ENCODE measurements around the gene EBP. TPM values are rescaled to one million over a fixed set of nuclear protein-coding genes. Genes with fewer than 3 reads are reported as not detected.

EBP gene
- total and polyA plus RNA-seq, 9 of the 15 experiments (the other 6 are each of a cell fraction or from before 2014, with no cell fraction given): 228 to 987 (median 274) TPM

- DNase-seq (ENCODE audit: extremely low read depth in 1 of 4, low spot score in 3 of 4): no peak
- no peak overlapping the region for H2AFZ ChIP-seq (ENCODE audit: low read depth, low read length)
- ChIA-PET CTCF (ENCODE audit: low intra/inter-chr PET ratio) (no interaction called here), POLR2A (interaction anchor here (0.8 to 2.2 kb wide), 3 partner anchors 9 to 17 kb away, joined by 4 to 10 read pairs (median 4); partner anchors contain the start of gene TBC1D25)
- intact Hi-C loops (cut with micrococcal nuclease): no loop called here
- no peaks in the 10 kb centered on the region for H3K27me3 ChIP-seq (ENCODE audit: control insufficient read depth in 2 of 2, insufficient read depth in 2 of 2, low read length in 2 of 2)
- no peaks in the 10 kb centered on the region for H4K20me1 ChIP-seq (replicated peaks; ENCODE audit: control insufficient read depth, insufficient read depth, low read length)
- peak overlapping the region; percentile 83 for H3K27ac ChIP-seq (ENCODE audit: extremely low read depth, low read depth, low read length)
- no peak overlapping the region for H3K9ac ChIP-seq (ENCODE audit: insufficient read depth in 1 of 2, low read depth in 2 of 2, low read length in 2 of 2)
- 63% methylated on average over 3 of the region's 3 CpGs for WGBS (ENCODE audit: insufficient coverage, low coverage, missing lambda C conversion rate)
- H3K4me3 ChIP-seq: no peak overlapping the region
- TF ChIP-seq MECOM (CRISPR knock-in tag; IDR thresholded peaks at IDR 0.05): no peak
- TF ChIP-seq SIN3B (IDR thresholded peaks at IDR 0.05; ENCODE audit: low read depth): no peak
- TF ChIP-seq ATF3 (IDR thresholded peaks at IDR 0.05): 0 out of 2 replicates have a peak, but pooled peaks have one; percentile 7
- TF ChIP-seq ATF3 (CRISPR knock-in tag; conservative IDR thresholded peaks at IDR 0.05): no peak
- H3K4me1 ChIP-seq (replicated peaks in 1 of 2; ENCODE audit: control insufficient read depth in 2 of 2, insufficient read depth in 2 of 2, low read length in 2 of 2): peaks cover 2 to 17% of the 10 kb centered on the region in 2 experiments; a peak in 4 of 5 replicates
- no peaks in the 10 kb centered on the region for H3K9me3 ChIP-seq (replicated peaks; ENCODE audit: control insufficient read depth, insufficient read depth, low read depth, low read length)
- H3K9me1 ChIP-seq (ENCODE audit: control insufficient read depth, insufficient read depth, low read length): no peaks in the 10 kb centered on the region
- no peaks in the 10 kb centered on the region; the same call in 2 of the 3 replicates for H3K79me2 ChIP-seq (ENCODE audit: control insufficient read depth, insufficient read depth, low read length)
- no peak for ATAC-seq
- no peak overlapping the region for H3K4me2 ChIP-seq (ENCODE audit: insufficient read depth, low read length)
- peaks cover 37% of the 10 kb centered on the region; the same call in 2 of the 3 replicates for H3K36me3 ChIP-seq (ENCODE audit: control insufficient read depth, insufficient read depth, low read length)
- no TSS peak for BruUV-seq (replicated peaks)
- in situ Hi-C loops (cut with MboI): no loop called here
- peak; percentile 48 for FAIRE-seq
Observed at GRCh38 chrX:48530736-48531135, 9.1 kb downstream of the EBP start.
